Keratinocyte (primary cell): ENCODE results near the gene TRPM3.

Experiments
- CTCF ChIP-seq, 3 experiments: IDR thresholded peaks in 1 of 3; conservative IDR thresholded peaks in 1 of 3; optimal IDR thresholded peaks in 1 of 3; 2 replicates in 2 of 3; 3 replicates in 1 of 3; pipeline versions ENCODE3 to v1.5.1; 2011; ENCODE audit warnings: low read length in 3 of 3, mild to moderate bottlenecking in 3 of 3, moderate library complexity in 2 of 3, control low read depth in 1 of 3, inconsistent platforms in 1 of 3; ENCODE audit not compliant: insufficient read depth in 2 of 3; ENCODE audit errors: extremely low read depth in 1 of 3
- EZH2 ChIP-seq: IDR thresholded peaks from one replicate; pipeline ENCODE4 v1.6.1; 2012; ENCODE audit warnings: inconsistent platforms, mild to moderate bottlenecking, low read length, moderate library complexity

DNA sequence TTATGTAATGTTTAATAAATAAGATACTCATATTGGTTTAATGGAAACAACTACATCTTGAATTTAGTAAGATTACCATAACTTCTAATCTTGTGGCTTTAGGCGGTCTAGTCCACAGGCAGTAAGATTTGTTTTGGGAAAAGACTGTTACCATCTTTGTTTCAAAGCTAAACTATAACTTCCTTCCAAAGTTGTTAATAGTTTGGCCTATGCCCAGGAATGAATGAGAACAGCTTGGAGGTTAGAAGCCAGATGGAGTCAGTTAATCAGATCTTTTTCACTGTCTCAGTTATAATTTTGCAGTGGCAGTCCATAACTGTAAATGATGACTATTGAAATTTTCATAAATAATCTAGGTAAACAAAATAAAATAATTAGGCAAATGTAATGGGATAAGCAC is 465.1 kb downstream of the TRPM3 start:
- TF ChIP-seq CTCF (optimal IDR thresholded peaks at IDR 0.05 in 1 of 3, IDR thresholded peaks at IDR 0.05 in 1 of 3, conservative IDR thresholded peaks at IDR 0.05 in 1 of 3; ENCODE audit: extremely low read depth in 1 of 3, insufficient read depth in 2 of 3, low read length in 3 of 3) (no peak), EZH2 (no peak)
